NCI-H524 treated with DMSO at 0.1 percent for 48 hours (cell line): Measurements from ENCODE around the gene MYT1.

Source experiments
- DNase-seq: peaks from one replicate; lab custom pipeline; 2025; lab: John Stamatoyannopoulos, UW

Gene MYT1

DNA sequence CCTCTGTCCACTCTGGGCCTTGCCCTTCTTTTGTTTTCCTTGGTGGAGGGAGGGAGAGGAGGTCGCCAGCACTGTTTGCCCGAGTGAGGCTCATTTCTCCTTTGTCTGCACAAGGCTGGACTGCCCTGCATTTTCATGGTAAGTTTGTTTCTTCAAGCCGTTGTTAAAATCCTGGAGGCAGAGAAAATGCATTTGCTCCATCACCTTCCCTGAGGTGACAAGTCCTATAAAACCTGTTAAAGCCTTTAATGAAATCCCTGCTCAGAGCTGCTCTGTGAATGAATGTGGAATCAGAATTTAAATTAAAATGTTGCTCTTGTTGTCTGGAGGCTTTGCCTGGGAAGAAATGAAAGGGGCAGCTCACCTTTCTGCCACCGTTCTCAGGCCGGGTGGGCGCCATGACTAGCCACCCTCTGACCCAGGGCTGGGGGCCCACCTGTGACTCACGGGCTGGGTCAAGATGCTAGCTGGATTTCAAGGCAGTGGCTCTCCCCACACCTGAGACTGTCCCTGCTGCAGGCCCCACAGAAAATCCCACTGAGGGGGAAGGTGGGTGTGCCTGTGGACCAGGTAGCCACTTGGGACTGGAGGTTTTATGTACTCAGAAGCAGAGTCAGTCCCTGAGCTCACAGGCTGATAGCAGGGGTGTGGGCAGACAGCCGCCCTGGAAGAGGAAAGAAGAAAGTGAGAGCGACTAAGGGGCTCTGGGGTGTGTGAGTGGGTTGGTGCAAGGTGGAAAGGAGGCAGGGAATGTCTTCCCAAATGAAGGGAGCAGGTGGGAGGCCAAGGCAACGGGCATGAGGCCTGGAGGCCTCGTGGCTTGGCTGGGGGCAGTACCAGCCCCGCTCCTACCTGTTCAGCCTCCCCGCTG, 24.0 kb upstream of the MYT1 start:
- no peak for DNase-seq

DNA sequence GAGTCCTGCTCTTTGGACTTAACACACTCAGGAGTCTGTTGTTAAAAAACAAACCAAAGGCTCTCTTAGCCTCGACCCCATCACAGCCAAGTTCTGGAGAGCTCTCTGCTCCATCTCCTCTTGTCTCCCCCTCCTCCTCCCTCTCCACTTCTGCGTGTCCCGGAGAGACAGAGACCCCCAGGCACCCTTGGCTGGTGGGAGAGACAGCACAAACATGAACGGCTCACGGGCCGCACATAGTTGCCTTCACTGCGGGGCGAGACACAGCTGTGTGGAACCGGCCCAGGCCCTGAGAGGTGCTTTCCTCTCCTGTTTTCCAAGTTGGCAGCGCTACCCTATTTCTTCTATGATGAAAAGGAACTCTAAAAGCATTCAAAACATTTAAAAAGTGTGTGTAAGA, 23.3 kb upstream of the MYT1 start:
- no peak for DNase-seq

GRCh38 chr20:64142590-64142989, 21.7 kb upstream of the MYT1 start:
- no peak for DNase-seq

DNA sequence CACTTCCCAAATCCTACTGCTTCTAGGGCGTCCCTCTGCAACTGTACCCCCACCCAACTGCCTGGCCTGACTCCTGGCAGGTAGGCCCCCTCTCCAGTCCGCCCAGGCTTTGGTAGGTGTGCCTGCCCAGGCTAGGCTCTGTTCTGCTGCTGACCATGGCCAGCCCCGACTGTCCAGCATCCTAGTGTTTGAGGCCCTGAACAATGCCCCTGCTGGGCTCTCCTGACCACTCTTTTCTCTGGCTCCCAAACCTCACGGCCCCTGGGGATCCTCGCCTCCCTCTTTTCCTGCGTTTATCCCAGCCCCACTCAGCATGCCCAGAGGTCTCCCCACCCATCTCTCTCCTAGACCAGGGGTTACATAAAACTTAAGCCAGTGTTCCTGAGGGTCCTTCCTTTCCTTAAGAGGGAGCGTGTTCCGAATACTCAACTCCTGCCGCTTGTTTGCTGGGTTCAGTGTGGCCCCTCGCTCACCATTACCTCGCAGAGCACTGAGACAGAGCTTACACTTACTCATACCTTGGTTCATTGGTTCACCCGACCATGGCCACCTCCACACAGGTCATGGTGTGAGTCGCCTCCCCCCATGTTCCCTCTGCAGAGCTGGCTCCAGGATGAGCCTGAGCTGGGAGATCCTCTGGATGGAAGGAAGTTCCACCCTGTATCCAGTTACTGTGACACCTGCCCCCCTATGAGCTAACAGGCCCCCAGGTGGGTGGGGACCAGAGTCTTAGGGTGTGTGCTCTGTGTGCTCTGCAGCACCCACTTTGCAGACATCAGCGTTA, 21.0 kb upstream of the MYT1 start:
- DNase-seq: no peak

GRCh38 chr20:64144144-64144912, 19.9 kb upstream of the MYT1 start:
- DNase-seq: no peak

DNA sequence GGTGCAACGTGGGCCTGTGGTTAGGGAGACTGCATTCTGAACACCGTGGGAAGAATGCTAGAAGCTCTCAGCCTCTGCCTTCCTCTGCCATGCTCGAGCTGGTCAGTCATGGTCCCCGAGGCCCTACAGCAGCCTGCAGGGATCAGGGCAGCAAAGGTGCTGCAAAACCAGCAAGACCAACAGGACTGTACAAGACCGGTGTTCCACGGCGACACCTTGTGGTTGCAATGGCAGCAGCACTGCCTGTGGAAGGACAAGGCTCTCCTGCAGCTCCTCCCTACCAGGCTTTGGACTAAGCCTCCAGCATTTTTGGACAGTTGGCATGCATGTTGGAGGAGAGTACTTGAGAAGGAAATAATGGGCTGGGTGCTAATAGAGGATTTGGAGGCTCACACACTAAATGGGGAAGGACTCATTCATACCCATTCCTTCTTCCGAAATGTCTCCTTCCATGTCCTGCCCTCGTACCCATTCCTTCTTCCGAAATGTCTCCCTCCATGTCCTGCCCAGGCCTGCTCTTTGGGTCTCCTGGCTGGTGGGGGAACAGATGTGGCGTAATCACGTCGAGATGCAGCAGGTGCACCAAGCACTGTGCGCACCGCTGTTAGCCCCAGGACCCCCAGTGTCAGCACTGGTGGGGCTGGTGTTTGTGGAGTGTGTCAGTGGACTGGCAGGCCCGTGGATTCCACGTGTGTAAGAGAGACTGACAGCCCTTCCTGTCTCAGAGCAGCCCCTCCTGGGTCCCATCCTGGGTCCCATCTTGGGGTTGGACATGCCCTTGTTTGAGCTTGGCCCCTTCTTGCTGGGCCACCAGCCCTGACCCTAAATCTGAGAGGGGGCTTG, 18.6 kb upstream of the MYT1 start:
- no peak for DNase-seq

- DNase-seq: peak; percentile 77
These were observed 17.8 kb upstream of the MYT1 start for GRCh38 chr20:64146301-64146935.

DNA sequence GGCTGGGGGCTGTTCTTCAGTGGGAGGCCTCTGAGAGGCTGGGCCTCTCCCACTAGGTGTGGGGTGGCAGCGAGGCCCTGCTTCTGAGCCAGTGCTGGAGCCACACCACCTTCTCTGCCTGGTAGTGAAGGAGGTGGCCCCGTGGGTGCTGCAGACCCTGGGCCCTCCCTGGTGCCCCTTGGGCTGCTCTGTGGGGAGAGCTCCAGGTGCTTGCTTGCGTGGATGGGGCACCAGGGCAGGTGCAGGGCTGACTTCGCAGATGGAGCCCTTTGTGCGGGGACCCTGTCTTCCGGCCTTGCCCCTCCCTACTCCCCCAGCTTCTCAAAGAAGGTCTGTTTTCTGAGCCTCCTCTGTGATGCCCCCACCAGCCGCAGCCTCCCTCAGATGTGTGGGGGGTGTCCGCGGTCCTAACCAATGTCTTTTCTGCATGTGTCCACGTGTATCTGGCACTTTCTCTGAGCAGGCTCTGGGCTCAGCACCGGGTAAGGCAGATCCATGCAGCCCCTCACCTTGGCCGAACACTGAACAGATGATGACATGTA, 17.2 kb upstream of the MYT1 start:
- DNase-seq: no peak

DNA sequence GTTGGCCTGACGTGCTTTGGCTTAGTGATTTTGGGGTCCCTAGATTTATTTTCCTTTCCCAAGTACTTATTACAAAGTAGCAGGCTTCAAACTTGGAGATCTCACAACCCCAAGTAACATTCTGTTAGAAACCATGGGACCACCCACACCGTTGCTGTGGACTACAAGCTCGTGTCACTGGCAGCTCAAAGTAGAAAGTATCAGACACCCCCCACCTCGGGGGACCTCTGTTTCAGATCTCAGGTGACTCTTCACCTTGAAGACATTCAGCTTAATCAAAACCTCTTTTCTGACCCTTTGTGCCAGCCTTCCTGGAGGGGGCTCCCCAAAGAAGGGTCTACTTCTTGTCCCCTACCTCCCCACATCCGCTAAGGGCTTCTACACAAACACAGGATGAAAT, 15.7 kb upstream of the MYT1 start:
- no peak for DNase-seq

GRCh38 chr20:64149141-64149540, 15.1 kb upstream of the MYT1 start:
- DNase-seq: no peak

DNA sequence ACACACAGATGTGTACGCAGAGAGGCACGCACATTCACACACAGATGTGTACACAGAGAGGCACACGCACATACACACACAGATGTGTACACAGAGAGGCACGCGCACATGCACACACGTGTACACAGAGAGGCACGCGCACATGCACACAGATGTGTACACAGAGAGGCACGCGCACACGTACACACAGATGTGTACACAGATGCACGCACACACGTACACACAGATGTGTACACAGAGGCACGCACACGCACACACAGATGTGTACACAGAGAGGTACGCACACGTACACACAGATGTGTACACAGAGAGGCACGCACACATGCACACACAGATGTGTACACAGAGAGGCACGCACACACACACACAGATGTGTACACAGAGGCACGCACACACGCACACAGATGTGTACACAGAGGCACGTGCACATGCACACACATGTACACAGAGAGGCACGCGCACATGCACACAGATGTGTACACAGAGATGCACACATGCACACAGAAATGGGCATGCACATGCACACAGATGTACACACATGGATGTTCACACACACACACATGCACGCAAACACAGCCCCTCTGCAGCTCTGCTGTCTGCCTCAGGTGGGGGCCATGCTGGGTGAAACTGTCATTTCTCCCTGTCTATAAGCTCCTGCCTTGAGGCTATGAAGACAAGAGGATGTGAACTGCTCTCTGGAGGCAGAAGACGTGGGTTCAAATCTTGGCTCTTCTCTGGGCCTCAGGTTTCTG, 14.3 kb upstream of the MYT1 start:
- no peak for DNase-seq

GRCh38 chr20:64150756-64151632, 13.3 kb upstream of the MYT1 start:
- no peak for DNase-seq

DNA sequence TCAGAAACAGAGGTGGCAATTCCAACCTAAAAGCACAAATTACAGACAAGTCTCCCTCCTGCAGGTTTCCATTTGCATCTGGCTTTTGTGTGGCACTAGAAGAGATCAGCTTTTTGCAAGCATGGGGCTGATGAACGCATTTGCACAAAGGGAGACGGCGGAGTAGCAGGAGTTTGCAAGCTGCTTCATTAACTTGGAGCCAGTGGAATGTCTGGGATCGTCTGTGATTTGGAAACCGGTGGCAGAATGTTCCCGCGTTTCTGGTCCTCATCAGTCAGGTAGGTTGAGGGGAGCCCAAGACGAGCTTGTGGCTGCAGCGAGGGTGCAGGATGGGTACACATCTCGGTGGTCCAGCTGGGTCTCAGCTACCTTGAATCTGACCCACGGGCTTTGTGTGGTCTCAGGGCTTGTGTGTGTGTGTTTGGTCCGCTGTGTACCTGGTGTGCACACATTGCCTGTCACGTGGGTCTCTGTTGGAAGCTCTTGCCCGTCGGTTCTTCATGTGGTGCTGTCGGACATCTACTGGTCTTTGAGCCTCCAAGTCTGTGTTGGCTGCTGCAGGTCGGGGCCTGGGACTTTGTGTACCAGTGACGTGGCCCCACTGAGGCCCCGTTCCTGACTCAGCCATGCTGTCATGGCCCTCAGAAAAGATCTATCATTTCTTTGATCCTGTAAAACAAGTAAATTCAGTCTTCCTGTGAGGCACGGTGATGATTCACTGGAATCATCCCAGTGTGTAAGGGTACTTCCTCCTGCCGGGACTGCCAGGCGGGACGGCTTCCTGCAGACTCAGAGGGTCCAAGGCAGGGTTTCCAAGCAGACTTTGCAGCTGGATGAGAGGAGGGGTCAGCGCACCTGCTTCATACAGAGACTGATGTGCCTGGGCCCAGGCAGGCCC, 12.4 kb upstream of the MYT1 start:
- no peak for DNase-seq

GRCh38 chr20:64152906-64153305, 11.3 kb upstream of the MYT1 start:
- no peak for DNase-seq

- no peak for DNase-seq
These were observed 10.8 kb upstream of the MYT1 start for GRCh38 chr20:64153410-64153809.

DNA sequence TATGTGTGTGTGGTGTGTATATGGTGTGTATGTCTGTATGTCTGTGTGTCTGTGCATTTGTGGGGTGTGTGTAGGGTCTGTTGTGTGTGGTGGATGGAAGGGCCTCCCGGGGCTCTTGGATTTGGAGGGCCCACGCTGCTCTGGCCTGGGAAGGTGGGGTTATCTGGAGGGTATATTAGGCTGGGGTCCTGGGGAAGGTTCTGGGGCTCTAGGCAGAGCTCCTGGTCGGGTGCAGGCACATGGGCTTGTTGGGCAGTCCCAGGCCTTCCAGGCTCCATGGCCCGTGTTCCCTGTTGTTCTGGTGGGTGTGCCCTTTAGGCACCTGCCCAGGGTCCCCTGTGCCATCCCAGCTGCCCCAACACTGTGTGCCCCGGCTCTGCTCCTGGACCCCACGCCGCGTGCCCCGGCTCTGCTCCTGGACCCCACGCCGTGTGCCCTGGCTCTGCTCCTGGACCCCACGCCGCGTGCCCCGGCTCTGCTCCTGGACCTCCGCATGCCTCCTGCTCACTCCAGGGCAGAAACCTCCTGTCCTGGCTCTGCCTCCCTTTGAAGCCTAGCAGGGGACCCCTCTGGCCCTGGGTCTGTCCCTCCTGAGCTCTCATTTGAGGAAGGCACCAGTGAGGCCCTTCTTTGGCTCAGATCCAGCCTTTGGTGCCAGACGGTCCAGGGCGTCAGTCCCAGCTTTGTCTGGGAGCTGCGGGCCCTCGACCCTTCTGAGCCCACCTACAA, 10.2 kb upstream of the MYT1 start:
- no peak for DNase-seq

GRCh38 chr20:64154590-64155257, 9.5 kb upstream of the MYT1 start:
- no peak for DNase-seq
